ENCODE data around the gene TCEAL9.

DNA sequence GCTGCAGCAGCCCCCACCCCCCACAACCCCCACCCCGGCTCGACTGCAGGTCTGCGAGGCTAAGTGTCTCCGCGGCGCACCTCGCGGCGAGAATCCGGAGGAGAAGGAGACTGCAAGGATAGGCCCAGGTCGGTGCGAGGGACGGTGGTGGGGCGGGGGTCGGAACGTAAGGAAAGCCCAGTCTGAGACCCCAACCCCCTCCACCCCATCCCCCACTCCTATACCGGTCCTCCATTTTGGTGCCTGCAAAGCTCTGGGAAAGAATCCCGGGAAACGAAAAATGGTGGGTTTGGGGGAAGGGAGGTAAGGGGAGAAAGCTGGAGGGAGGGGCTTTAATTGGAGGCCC, 20.6 kb downstream of the TCEAL9 start:
- TF ChIP-seq, protein P1, sequence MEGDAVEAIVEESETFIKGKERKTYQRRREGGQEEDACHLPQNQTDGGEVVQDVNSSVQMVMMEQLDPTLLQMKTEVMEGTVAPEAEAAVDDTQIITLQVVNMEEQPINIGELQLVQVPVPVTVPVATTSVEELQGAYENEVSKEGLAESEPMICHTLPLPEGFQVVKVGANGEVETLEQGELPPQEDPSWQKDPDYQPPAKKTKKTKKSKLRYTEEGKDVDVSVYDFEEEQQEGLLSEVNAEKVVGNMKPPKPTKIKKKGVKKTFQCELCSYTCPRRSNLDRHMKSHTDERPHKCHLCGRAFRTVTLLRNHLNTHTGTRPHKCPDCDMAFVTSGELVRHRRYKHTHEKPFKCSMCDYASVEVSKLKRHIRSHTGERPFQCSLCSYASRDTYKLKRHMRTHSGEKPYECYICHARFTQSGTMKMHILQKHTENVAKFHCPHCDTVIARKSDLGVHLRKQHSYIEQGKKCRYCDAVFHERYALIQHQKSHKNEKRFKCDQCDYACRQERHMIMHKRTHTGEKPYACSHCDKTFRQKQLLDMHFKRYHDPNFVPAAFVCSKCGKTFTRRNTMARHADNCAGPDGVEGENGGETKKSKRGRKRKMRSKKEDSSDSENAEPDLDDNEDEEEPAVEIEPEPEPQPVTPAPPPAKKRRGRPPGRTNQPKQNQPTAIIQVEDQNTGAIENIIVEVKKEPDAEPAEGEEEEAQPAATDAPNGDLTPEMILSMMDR (IDR thresholded peaks at IDR 0.05; ENCODE audit: low read depth, low read length), result no peak
- TF ChIP-seq, protein P2, sequence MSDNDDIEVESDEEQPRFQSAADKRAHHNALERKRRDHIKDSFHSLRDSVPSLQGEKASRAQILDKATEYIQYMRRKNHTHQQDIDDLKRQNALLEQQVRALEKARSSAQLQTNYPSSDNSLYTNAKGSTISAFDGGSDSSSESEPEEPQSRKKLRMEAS (IDR thresholded peaks at IDR 0.05; ENCODE audit: low read depth, low read length), result no peak
